HG03354 (cell line): Measurements from ENCODE around the gene KICS2.

Source experiments
- ATAC-seq: cut with Tn5 transposase; IDR thresholded peaks from one replicate; pipeline ENCODE4 v1.9.1; 2021; ENCODE audit warnings: mild to moderate bottlenecking; ENCODE audit not compliant: unreplicated experiment, poor library complexity, severe bottlenecking

The KICS2 gene

DNA sequence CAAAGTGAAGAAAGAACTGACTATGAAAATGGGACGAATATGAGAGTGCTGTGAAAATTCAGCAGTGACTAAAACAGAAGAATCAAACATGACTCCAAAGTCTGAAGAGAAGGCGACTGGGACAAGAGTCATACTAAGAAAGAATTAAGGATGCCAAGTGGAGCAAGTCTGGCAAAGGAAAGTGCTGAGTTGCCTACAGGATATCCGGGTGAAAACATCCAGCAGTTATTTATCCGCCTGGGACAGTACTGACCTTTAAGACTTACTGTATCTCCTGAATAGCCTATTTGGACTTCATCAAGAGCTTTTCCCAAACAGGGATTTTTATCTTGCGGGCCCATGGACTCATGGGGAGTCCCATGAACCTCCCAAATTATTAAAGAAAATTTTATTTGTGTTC lies 41.1 kb downstream of the KICS2 start:
- ATAC-seq, result no peak

DNA sequence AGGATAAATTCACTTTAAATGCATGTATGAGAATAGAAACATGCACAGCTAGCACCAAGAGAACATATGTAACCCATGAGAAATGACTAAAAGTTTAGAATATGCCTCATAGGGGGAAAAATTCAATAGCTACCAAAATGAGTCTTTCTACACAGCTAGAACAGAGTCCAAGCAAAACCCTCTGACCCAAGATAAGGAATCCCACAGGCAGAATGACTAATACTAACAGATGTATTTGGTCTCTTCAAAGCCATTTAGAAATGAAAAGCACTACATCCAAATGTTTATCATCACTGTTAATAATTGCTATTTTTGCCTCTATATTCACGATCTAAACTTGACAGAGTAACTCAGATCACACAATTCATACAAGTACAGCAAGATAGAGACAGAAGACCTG lies 44.0 kb downstream of the KICS2 start:
- ATAC-seq, result no peak

- ATAC-seq, result no peak
Measured at GRCh38 chr12:64177001-64177400, 45.1 kb downstream of the KICS2 start.

DNA sequence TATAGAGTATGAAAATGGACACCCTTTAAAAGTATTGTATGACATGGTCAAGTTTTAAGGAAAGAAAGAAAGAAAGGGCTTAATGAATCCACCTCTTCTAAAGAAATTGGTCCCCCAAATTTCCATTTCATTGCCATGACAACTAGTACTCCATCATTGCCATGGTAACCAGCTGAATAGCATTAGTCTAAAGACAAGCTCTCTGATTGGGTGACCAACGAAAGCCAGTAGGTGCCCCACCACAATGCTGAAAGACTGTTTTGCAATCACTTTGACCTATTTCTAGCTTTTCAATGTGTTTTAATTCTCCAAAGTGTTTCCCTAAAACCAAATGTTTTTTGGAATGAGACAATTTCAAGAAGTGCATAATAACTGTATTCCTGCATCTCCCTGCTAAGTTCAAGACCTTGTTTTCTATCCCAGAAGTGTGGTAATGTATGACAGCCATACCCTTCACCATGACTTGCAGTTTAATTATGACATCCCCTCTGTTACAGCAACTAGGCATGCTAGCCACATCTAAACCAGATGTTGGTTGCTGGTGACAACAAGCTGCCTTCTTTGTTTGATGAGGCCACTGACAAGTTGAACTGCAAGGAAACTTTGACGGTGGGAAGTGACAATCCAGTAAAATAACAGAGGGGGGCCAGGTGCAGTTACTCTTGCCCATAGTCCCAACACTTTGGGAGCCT lies 46.7 kb downstream of the KICS2 start:
- ATAC-seq, result no peak

DNA sequence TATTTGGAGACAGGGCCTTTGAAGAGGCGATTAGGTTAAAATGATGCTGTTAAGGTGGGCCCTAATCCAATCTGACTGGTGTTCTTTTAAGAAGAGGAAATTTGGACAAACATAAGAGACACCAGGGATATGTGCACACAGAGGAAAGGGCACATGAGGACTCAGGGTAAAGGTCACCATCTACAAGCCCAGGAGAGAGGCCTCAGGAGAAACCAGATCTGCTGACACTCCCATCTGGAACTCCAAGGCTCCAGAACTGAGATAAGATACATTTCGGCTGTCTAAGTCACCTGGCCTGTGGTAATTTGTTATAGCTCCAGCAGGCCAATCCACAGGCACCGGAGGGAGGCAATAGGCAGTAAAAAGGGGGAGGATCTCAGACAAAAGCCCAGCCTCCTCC lies 48.6 kb downstream of the KICS2 start:
- no peak for ATAC-seq
